HEK293 (cell line): ENCODE results near the gene RALGAPA2.

Experiments
- CTCF ChIA-PET: fragments of 350-600 bp; formaldehyde crosslinking; extraction: SDS; loops from one replicate; lab custom pipeline; 2021; ENCODE audit warnings: antibody characterized with exemption; lab: Yijun Ruan, JAX
- POLR2A ChIA-PET: fragments of 300-600 bp; formaldehyde crosslinking; extraction: SDS; loops from one replicate; lab custom pipeline; 2020; ENCODE audit warnings: antibody characterized with exemption, inconsistent platforms; lab: Yijun Ruan, JAX
- H3K27ac ChIP-seq: fragments of 200-500 bp; sonication (Bioruptor generic); 2 replicates; pipeline ENCODE4 v1.5.1; 2014; ENCODE audit warnings: low read depth, low read length, control low read depth, inconsistent platforms; ENCODE audit errors: extremely low read depth
- H3K36me3 ChIP-seq, 2 experiments: fragments of 200-500 bp in 1 of 2; sonication (Bioruptor generic) in 1 of 2; 1 replicate in 1 of 2; 2 replicates in 1 of 2; pipeline ENCODE4 v1.5.1; 2014 to 2017; ENCODE audit warnings: inconsistent platforms in 2 of 2, low read length in 2 of 2; ENCODE audit not compliant: control insufficient read depth in 2 of 2, insufficient read depth in 1 of 2
- H3K4me1 ChIP-seq: fragments of 200-500 bp; sonication (Bioruptor generic); 2 replicates; pipeline ENCODE4 v1.5.1; 2014; ENCODE audit warnings: mild to moderate bottlenecking, low read length, inconsistent platforms; ENCODE audit not compliant: control insufficient read depth, insufficient read depth
- H3K4me3 ChIP-seq: 2 replicates; pipeline ENCODE4 v1.5.1; 2011; ENCODE audit warnings: low read depth, mild to moderate bottlenecking, control low read depth, low read length, moderate library complexity
- H3K9me3 ChIP-seq: fragments of 200-500 bp; sonication (Bioruptor generic); 2 replicates; pipeline ENCODE4 v1.5.1; 2014; ENCODE audit warnings: low read depth, low read length, inconsistent platforms; ENCODE audit not compliant: control insufficient read depth, insufficient read depth
- BCL6B ChIP-seq: fragments of 450-650 bp; formaldehyde crosslinking; IDR thresholded peaks from 2 replicates; pipeline ENCODE4 v1.5.1; 2017; ENCODE audit warnings: missing biosample characterization, missing genetic modification characterization
- GLIS1 ChIP-seq: fragments of 450-650 bp; formaldehyde crosslinking; IDR thresholded peaks from 2 replicates; pipeline ENCODE4 v1.5.1; 2016; ENCODE audit warnings: missing biosample characterization, missing genetic modification characterization
- GLIS2 ChIP-seq: fragments of 450-650 bp; formaldehyde crosslinking; IDR thresholded peaks from 2 replicates; pipeline ENCODE4 v1.5.1; 2016; ENCODE audit warnings: missing biosample characterization, missing genetic modification characterization
- HIC1 ChIP-seq: fragments of 450-650 bp; formaldehyde crosslinking; IDR thresholded peaks from 2 replicates; pipeline ENCODE4 v1.5.1; 2016; ENCODE audit warnings: missing biosample characterization, missing genetic modification characterization
- KLF17 ChIP-seq: fragments of 450-650 bp; formaldehyde crosslinking; IDR thresholded peaks from 2 replicates; pipeline ENCODE4 v1.5.1; 2016; ENCODE audit warnings: missing biosample characterization, missing genetic modification characterization
- MEIS1 ChIP-seq: sonication (generic); formaldehyde crosslinking; IDR thresholded peaks from 2 replicates; pipeline ENCODE4 v1.8.1; 2022; ENCODE audit warnings: missing genetic modification reagents, mild to moderate bottlenecking, borderline replicate concordance
- OVOL3 ChIP-seq: fragments of 450-650 bp; formaldehyde crosslinking; IDR thresholded peaks from 2 replicates; pipeline ENCODE4 v1.5.1; 2016; ENCODE audit warnings: missing biosample characterization, missing genetic modification characterization
- PATZ1 ChIP-seq: fragments of 450-650 bp; formaldehyde crosslinking; IDR thresholded peaks from 2 replicates; pipeline ENCODE4 v1.5.1; 2016; ENCODE audit warnings: missing biosample characterization, missing genetic modification characterization
- SP7 ChIP-seq: fragments of 450-650 bp; formaldehyde crosslinking; IDR thresholded peaks from 2 replicates; pipeline ENCODE4 v1.5.1; 2016; ENCODE audit warnings: missing biosample characterization, missing genetic modification characterization
- ZFP41 ChIP-seq: fragments of 450-650 bp; formaldehyde crosslinking; IDR thresholded peaks from 2 replicates; pipeline ENCODE4 v1.5.1; 2016; ENCODE audit warnings: missing biosample characterization, missing genetic modification characterization, borderline replicate concordance
- ZIC2 ChIP-seq: fragments of 450-650 bp; formaldehyde crosslinking; IDR thresholded peaks from 2 replicates; pipeline ENCODE4 v1.5.1; 2016; ENCODE audit warnings: missing biosample characterization, missing genetic modification characterization
- ZNF10 ChIP-seq: fragments of 450-650 bp; formaldehyde crosslinking; IDR thresholded peaks from 2 replicates; pipeline ENCODE4 v1.5.1; 2017; ENCODE audit warnings: missing biosample characterization, missing genetic modification characterization
- ZNF148 ChIP-seq: fragments of 450-650 bp; formaldehyde crosslinking; IDR thresholded peaks from 2 replicates; pipeline ENCODE4 v1.5.0; 2017; ENCODE audit warnings: missing biosample characterization, missing genetic modification characterization, borderline replicate concordance
- ZNF18 ChIP-seq: fragments of 450-650 bp; formaldehyde crosslinking; IDR thresholded peaks from 2 replicates; pipeline ENCODE4 v1.5.1; 2016; ENCODE audit warnings: missing biosample characterization, missing genetic modification characterization
- ZNF558 ChIP-seq: fragments of 450-650 bp; formaldehyde crosslinking; IDR thresholded peaks from 2 replicates; pipeline ENCODE4 v1.5.1; 2016; ENCODE audit warnings: missing biosample characterization, missing genetic modification characterization
- ZNF610 ChIP-seq: fragments of 450-650 bp; formaldehyde crosslinking; IDR thresholded peaks from 2 replicates; pipeline ENCODE4 v1.5.1; 2016; ENCODE audit warnings: missing biosample characterization, missing genetic modification characterization, borderline replicate concordance
- ZNF623 ChIP-seq: fragments of 450-650 bp; formaldehyde crosslinking; IDR thresholded peaks from 2 replicates; pipeline ENCODE4 v1.5.1; 2016; ENCODE audit warnings: missing biosample characterization, missing genetic modification characterization
- ZNF654 ChIP-seq: fragments of 450-650 bp; formaldehyde crosslinking; IDR thresholded peaks from 2 replicates; pipeline ENCODE4 v1.5.1; 2016; ENCODE audit warnings: low read depth, missing biosample characterization, missing genetic modification characterization
- ZNF704 ChIP-seq: fragments of 450-650 bp; formaldehyde crosslinking; IDR thresholded peaks from 2 replicates; pipeline ENCODE4 v1.5.1; 2016; ENCODE audit warnings: missing biosample characterization, missing genetic modification characterization
- ZNF830 ChIP-seq: fragments of 450-650 bp; IDR thresholded peaks from 2 replicates; pipeline ENCODE4 v1.5.0; 2018; ENCODE audit warnings: missing biosample characterization, missing genetic modification characterization, low read depth, mild to moderate bottlenecking, moderate library complexity

The RALGAPA2 gene

GRCh38 chr20:20407891-20408805, 304.3 kb downstream of the RALGAPA2 start:
- CTCF ChIA-PET, result interaction anchor here (0.5 to 1.4 kb wide), 4 partner anchors 38 to 1402 kb away, joined by 3 to 4 read pairs (median 3); no protein-coding TSS in a partner anchor
- POLR2A ChIA-PET, result no interaction called here
- TF ChIP-seq GLIS2 (no peak), SP7 (tag by site-specific recombination) (peak; percentile 42; the same call in 1 of the 2 replicates), ZFP41 (tag by site-specific recombination) (no peak), ZNF654 (tag by site-specific recombination) (peak; percentile 27), ZNF610 (tag by site-specific recombination) (no peak), ZIC2 (tag by site-specific recombination) (peak; percentile 69), ZNF148 (tag by site-specific recombination) (no peak), PATZ1 (tag by site-specific recombination) (no peak), ZNF704 (tag by site-specific recombination) (no peak), ZNF623 (no peak), ZNF18 (no peak), MEIS1 (CRISPR knock-in tag) (no peak), KLF17 (tag by site-specific recombination) (no peak), ZNF558 (tag by site-specific recombination) (0 out of 2 replicates have a peak, but pooled peaks have one; percentile 30), BCL6B (no peak), OVOL3 (no peak), ZNF830 (no peak), HIC1 (tag by site-specific recombination) (peak; percentile 74), GLIS1 (tag by site-specific recombination) (0 out of 2 replicates have a peak, but pooled peaks have one; percentile 8), ZNF10 (peak; percentile 84)

More at GRCh38 chr20:20407891-20408805, 304.3 kb downstream of the RALGAPA2 start:
- Histone ChIP-seq H3K4me1 (peaks cover 7% of the 10 kb centered on the region), H3K27ac (no peak overlapping the region), H3K36me3 (no peaks in the 10 kb centered on the region), H3K9me3 (no peaks in the 10 kb centered on the region), H3K4me3 (no peak overlapping the region)
